ENCODE data around the gene LRFN2.

GRCh38 chr6:40606526-40606925 lies 19.4 kb upstream of the LRFN2 start:
- TF ChIP-seq, protein P1, sequence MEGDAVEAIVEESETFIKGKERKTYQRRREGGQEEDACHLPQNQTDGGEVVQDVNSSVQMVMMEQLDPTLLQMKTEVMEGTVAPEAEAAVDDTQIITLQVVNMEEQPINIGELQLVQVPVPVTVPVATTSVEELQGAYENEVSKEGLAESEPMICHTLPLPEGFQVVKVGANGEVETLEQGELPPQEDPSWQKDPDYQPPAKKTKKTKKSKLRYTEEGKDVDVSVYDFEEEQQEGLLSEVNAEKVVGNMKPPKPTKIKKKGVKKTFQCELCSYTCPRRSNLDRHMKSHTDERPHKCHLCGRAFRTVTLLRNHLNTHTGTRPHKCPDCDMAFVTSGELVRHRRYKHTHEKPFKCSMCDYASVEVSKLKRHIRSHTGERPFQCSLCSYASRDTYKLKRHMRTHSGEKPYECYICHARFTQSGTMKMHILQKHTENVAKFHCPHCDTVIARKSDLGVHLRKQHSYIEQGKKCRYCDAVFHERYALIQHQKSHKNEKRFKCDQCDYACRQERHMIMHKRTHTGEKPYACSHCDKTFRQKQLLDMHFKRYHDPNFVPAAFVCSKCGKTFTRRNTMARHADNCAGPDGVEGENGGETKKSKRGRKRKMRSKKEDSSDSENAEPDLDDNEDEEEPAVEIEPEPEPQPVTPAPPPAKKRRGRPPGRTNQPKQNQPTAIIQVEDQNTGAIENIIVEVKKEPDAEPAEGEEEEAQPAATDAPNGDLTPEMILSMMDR (IDR thresholded peaks at IDR 0.05; ENCODE audit: poor library complexity, severe bottlenecking): no peak
- TF ChIP-seq REST (IDR thresholded peaks at IDR 0.05; ENCODE audit: borderline replicate concordance) (no peak), TAF1 (IDR thresholded peaks at IDR 0.05; ENCODE audit: low read depth) (no peak), POLR2AphosphoS5 (IDR thresholded peaks at IDR 0.05) (no peak), EP300 (conservative IDR thresholded peaks at IDR 0.05; ENCODE audit: poor library complexity, severe bottlenecking) (no peak), EZH2 (IDR thresholded peaks at IDR 0.05; ENCODE audit: borderline replicate concordance, insufficient read depth, low read length, poor library complexity, severe bottlenecking) (no peak)

Measured in neural cell (in vitro differentiated cells).